HepG2 (cell line): ENCODE measurements around the gene KDM2B. TPM values are rescaled to one million over a fixed set of nuclear protein-coding genes. Genes with fewer than 3 reads are reported as not detected.
A peak's percentile ranks its signal among the peaks of the same experiment; 100 is the strongest.

Experiments used
- ASH2L ChIP-seq: fragments of 300-600, 200-600 bp; sonication (generic); IDR thresholded peaks from 2 replicates; pipeline ENCODE4 v1.7.0; 2017; ENCODE audit warnings: low read depth, mild to moderate bottlenecking, moderate library complexity, mixed read lengths, low read length; ENCODE audit not compliant: insufficient read length
- CCDC6 ChIP-seq: sonication (generic); formaldehyde crosslinking; IDR thresholded peaks from 2 replicates; pipeline ENCODE4 v1.8.1; 2022; ENCODE audit warnings: mild to moderate bottlenecking, missing genetic modification reagents, moderate library complexity
- HNRNPH1 ChIP-seq: fragments of 200-400 bp; formaldehyde crosslinking; optimal IDR thresholded peaks from 2 replicates; pipeline ENCODE3; 2017; ENCODE audit warnings: mild to moderate bottlenecking, low read depth, low read length
- IKZF1 ChIP-seq: fragments of 450-650 bp; IDR thresholded peaks from 2 replicates; pipeline ENCODE4 v1.7.1; 2016
- KMT2A ChIP-seq: sonication (generic); formaldehyde crosslinking; IDR thresholded peaks from 2 replicates; pipeline ENCODE4 v1.4.0; 2020; ENCODE audit warnings: missing genetic modification reagents
- LCORL ChIP-seq, 2 experiments: fragments of 450-650 bp in 1 of 2; sonication (generic) in 1 of 2; formaldehyde crosslinking in 1 of 2; IDR thresholded peaks; 2 replicates each; pipeline versions ENCODE4 v1.5.0 to v1.6.1; 2017 to 2020; ENCODE audit warnings: antibody characterized with exemption in 1 of 2, missing genetic modification reagents in 1 of 2
- MXD4 ChIP-seq: IDR thresholded peaks from 2 replicates; pipeline ENCODE4 v1.6.1; 2016; ENCODE audit warnings: mild to moderate bottlenecking, missing biosample characterization, missing genetic modification reagents
- POGZ ChIP-seq: sonication (generic); formaldehyde crosslinking; IDR thresholded peaks from 2 replicates; pipeline ENCODE4 v1.4.0; 2020; ENCODE audit warnings: mild to moderate bottlenecking, missing genetic modification reagents
- RELA ChIP-seq: sonication (generic); formaldehyde crosslinking; IDR thresholded peaks from 2 replicates; pipeline ENCODE4 v1.4.0; 2020; ENCODE audit warnings: missing genetic modification reagents
- SKIL ChIP-seq: sonication (generic); formaldehyde crosslinking; IDR thresholded peaks from 2 replicates; pipeline ENCODE4 v1.8.0; 2022; ENCODE audit warnings: missing genetic modification reagents, mild to moderate bottlenecking, moderate library complexity, borderline replicate concordance
- SNAPC2 ChIP-seq: sonication (generic); formaldehyde crosslinking; IDR thresholded peaks from 2 replicates; pipeline ENCODE4 v1.8.1; 2022; ENCODE audit warnings: mild to moderate bottlenecking, missing genetic modification reagents
- SYNCRIP ChIP-seq: fragments of 200-400 bp; formaldehyde crosslinking; IDR thresholded peaks from 2 replicates; pipeline ENCODE4 v1.6.1; 2018; ENCODE audit warnings: mild to moderate bottlenecking, low read depth, low read length; ENCODE audit not compliant: insufficient read depth
- XRCC5 ChIP-seq: fragments of 200-400 bp; formaldehyde crosslinking; optimal IDR thresholded peaks from 2 replicates; pipeline ENCODE3; 2017; ENCODE audit warnings: mild to moderate bottlenecking, low read length
- ZBTB25 ChIP-seq: IDR thresholded peaks from 2 replicates; pipeline ENCODE4 v1.6.1; 2018; ENCODE audit warnings: missing genetic modification reagents
- ZFY ChIP-seq: sonication (generic); formaldehyde crosslinking; IDR thresholded peaks from 2 replicates; pipeline ENCODE4 v1.4.0; 2020; ENCODE audit warnings: missing genetic modification reagents
- ZHX1 ChIP-seq: sonication (generic); formaldehyde crosslinking; IDR thresholded peaks from 2 replicates; pipeline ENCODE4 v1.8.1; 2022; ENCODE audit warnings: low read depth, mild to moderate bottlenecking, missing genetic modification reagents
- ZNF619 ChIP-seq: sonication (generic); formaldehyde crosslinking; IDR thresholded peaks from 2 replicates; pipeline ENCODE4 v1.4.0; 2020; ENCODE audit warnings: mild to moderate bottlenecking, missing genetic modification reagents
- ZNF652 ChIP-seq: IDR thresholded peaks from 2 replicates; pipeline ENCODE4 v1.6.1; 2016; ENCODE audit warnings: low read depth, borderline replicate concordance
- ZNF784 ChIP-seq: sonication (generic); formaldehyde crosslinking; IDR thresholded peaks from 2 replicates; pipeline ENCODE4 v1.5.1; 2020; ENCODE audit warnings: missing genetic modification reagents, mild to moderate bottlenecking, borderline replicate concordance
- ZSCAN20 ChIP-seq: sonication (generic); formaldehyde crosslinking; IDR thresholded peaks from 2 replicates; pipeline ENCODE4 v1.4.0; 2020; ENCODE audit warnings: missing genetic modification reagents, mild to moderate bottlenecking, borderline replicate concordance
- polyA plus RNA-seq, 8 experiments: library from polyadenylated mRNA; depleted of rRNA in 3 of 8; stranded (reverse) in 7 of 8; unstranded in 1 of 8; fragments of >200 nt; fragmentation: Illumina TruSeq in 4 of 8; extraction: Trizol in 4 of 8; gene quantifications; 2 replicates each; pipeline versions ENCODE4 v1.2.1 to v1.2.3, GENCODE V29; 2011 to 2016; ENCODE audit warnings: low read depth in 4 of 8, missing spikeins in 1 of 8, mixed read lengths in 1 of 8; ENCODE audit not compliant: insufficient read depth in 1 of 8
- total RNA-seq, 5 experiments: library from RNA; depleted of rRNA; stranded (reverse); fragments of >200 nt; fragmentation: Illumina TruSeq; extraction: Trizol; gene quantifications; 2 replicates each; pipeline ENCODE4 v1.2.3, GENCODE V29; 2016; ENCODE audit warnings: low read depth in 1 of 5

The KDM2B gene
- total and polyA plus RNA-seq, 2 of the 13 experiments (the other 11 are each of a cell fraction or from before 2014, with no cell fraction given): 17.5 to 26.1 TPM

GRCh38 chr12:121579981-121580868 is 598 bp downstream of the KDM2B start (continued):
- TF ChIP-seq ZHX1: no peak
- TF ChIP-seq SYNCRIP: no peak
- TF ChIP-seq IKZF1: no peak
- no peak for TF ChIP-seq ZNF652 (CRISPR knock-in tag)
- TF ChIP-seq POGZ (CRISPR knock-in tag): no peak
- TF ChIP-seq ZNF619: no peak
- 0 out of 2 replicates have a peak, but pooled peaks have one; percentile 30 for TF ChIP-seq ZFY (CRISPR knock-in tag)
- no peak for TF ChIP-seq CCDC6 (CRISPR knock-in tag)
- 0 out of 2 replicates have a peak, but pooled peaks have one; percentile 31 for TF ChIP-seq ZBTB25 (CRISPR knock-in tag)
- no peak for TF ChIP-seq ZNF784
- TF ChIP-seq LCORL (IDR thresholded peaks at IDR 0.05): no peak
- TF ChIP-seq LCORL (CRISPR knock-in tag; IDR thresholded peaks at IDR 0.05): no peak
- TF ChIP-seq MXD4: 0 out of 2 replicates have a peak, but pooled peaks have one; percentile 11
- TF ChIP-seq RELA: no peak
- TF ChIP-seq HNRNPH1: no peak
- TF ChIP-seq XRCC5: no peak
- no peak for TF ChIP-seq SNAPC2 (CRISPR knock-in tag)
- TF ChIP-seq KMT2A (CRISPR knock-in tag): peak; percentile 18; the same call in 1 of the 2 replicates
- no peak for TF ChIP-seq ZSCAN20 (CRISPR knock-in tag)
- TF ChIP-seq ASH2L: peak; percentile 53
- no peak for TF ChIP-seq SKIL (CRISPR knock-in tag)
